ENCODE results near the gene ZMYM4. TPM values are rescaled to one million over a fixed set of nuclear protein-coding genes. Genes with fewer than 3 reads are reported as not detected.

The ZMYM4 gene
- total RNA-seq, 2 experiments from 2014 or later, result 21.1 to 54.3 TPM

DNA sequence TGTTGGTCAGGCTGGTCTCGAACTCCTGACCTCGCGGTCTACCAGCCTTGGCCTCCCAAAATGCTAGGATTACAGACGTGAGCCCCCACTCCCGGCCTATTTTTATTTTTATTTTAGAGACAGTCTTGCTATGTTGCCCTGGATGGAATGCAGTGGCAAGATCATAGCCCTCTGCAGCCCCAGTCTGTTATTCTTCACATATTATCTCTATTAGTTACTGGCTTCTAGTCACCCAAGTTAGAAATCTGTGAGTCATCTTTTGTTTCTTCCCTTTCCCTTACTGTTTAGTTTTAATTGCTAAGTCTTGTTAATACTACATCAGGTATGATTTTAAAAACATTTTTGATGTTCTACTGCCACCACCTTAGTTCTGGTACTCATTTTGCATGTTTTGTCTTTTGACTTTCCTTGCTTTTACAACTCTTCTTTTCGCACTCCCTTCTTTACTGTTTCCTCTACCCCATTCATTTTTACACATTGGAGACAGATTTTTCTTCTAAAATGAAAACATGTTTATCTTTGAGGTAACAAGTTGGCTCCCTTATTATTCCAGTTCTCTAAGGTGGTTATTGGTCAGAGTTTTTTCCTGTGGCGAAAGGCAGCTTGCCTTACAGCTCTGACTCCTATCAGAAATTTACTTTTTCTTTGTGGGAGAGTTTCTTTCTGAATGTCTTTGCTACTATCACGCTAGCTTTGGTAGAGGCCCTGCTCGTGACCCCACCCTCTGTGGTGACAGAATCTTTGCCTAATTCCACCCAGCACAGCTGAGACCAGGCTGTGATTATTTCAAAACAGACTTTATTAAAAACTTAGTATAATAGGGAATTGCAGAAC is 19.5 kb downstream of the ZMYM4 start:
- no peaks in the 10 kb centered on the region for H3K9me2 ChIP-seq (ENCODE audit: insufficient read depth, low read length)
- BruUV-seq (replicated peaks), result no TSS peak
- CTCF ChIA-PET (ENCODE audit: unreplicated experiment), result no interaction called here
- no peaks in the 10 kb centered on the region for H4K20me1 ChIP-seq (ENCODE audit: insufficient read depth, low read length)
- peaks cover 10% of the 10 kb centered on the region for H3K9me3 ChIP-seq (ENCODE audit: low read length)
- no peak overlapping the region for H3K4me2 ChIP-seq (ENCODE audit: low read length)
- H2AFZ ChIP-seq (ENCODE audit: low read length), result no peak overlapping the region
- no peak overlapping the region for H3K27ac ChIP-seq (ENCODE audit: low read depth, low read length, poor library complexity, severe bottlenecking)
- intact Hi-C loops (cut with micrococcal nuclease; ENCODE audit: unreplicated experiment), result no loop called here
- H3K4me3 ChIP-seq (ENCODE audit: low read depth, low read length, poor library complexity, severe bottlenecking), result no peak overlapping the region
- TF ChIP-seq, protein P1, sequence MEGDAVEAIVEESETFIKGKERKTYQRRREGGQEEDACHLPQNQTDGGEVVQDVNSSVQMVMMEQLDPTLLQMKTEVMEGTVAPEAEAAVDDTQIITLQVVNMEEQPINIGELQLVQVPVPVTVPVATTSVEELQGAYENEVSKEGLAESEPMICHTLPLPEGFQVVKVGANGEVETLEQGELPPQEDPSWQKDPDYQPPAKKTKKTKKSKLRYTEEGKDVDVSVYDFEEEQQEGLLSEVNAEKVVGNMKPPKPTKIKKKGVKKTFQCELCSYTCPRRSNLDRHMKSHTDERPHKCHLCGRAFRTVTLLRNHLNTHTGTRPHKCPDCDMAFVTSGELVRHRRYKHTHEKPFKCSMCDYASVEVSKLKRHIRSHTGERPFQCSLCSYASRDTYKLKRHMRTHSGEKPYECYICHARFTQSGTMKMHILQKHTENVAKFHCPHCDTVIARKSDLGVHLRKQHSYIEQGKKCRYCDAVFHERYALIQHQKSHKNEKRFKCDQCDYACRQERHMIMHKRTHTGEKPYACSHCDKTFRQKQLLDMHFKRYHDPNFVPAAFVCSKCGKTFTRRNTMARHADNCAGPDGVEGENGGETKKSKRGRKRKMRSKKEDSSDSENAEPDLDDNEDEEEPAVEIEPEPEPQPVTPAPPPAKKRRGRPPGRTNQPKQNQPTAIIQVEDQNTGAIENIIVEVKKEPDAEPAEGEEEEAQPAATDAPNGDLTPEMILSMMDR (conservative IDR thresholded peaks at IDR 0.05; ENCODE audit: low read length), result no peak
- TF ChIP-seq EZH2phosphoT487 (IDR thresholded peaks at IDR 0.05; ENCODE audit: borderline replicate concordance, low read depth, low read length), result no peak
- H3K79me2 ChIP-seq (ENCODE audit: insufficient read depth, low read depth, low read length), result peaks cover 10% of the 10 kb centered on the region; the same call in 1 of the 2 replicates
- no peaks in the 10 kb centered on the region for H3K4me1 ChIP-seq (ENCODE audit: insufficient read depth, low read length, poor library complexity, severe bottlenecking)
- DNase-seq (ENCODE audit: low spot score), result no peak
- peaks cover 36% of the 10 kb centered on the region for H3K36me3 ChIP-seq (ENCODE audit: insufficient read depth, low read length)
- POLR2A ChIA-PET, result no interaction called here

DNA sequence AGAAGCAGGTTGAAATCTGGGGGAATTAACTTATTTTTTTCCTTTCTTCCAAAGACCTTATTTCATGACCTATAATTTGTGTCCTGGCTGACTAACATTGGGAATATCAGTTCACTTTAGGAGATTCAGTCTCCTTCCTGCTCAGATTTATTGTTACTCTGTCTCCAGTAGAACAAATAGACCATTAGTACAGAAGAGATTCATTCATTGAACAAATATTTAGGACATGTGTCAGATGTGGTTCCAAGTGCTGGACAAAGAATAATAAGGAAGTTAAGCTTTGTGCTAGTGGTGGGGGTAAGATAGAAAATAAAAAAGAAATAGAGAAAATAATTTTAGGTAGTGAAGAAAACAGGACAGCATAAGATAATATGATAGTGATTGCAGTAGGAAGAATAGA is 20.3 kb downstream of the ZMYM4 start:
- H3K79me2 ChIP-seq (ENCODE audit: insufficient read depth, low read depth, low read length), result peaks cover 10% of the 10 kb centered on the region; the same call in 1 of the 2 replicates
- TF ChIP-seq EZH2phosphoT487 (IDR thresholded peaks at IDR 0.05; ENCODE audit: borderline replicate concordance, low read depth, low read length), result no peak
- TF ChIP-seq, protein P1 (conservative IDR thresholded peaks at IDR 0.05; ENCODE audit: low read length), result no peak
- no peak overlapping the region for H3K27ac ChIP-seq (ENCODE audit: low read depth, low read length, poor library complexity, severe bottlenecking)
- no peak overlapping the region for H3K4me2 ChIP-seq (ENCODE audit: low read length)
- no peaks in the 10 kb centered on the region for H3K4me1 ChIP-seq (ENCODE audit: insufficient read depth, low read length, poor library complexity, severe bottlenecking)
- POLR2A ChIA-PET, result interaction anchor here (0.6 kb wide), 1 partner anchor 90 kb away, joined by 5 read pairs; no protein-coding TSS in a partner anchor
- H3K9me2 ChIP-seq (ENCODE audit: insufficient read depth, low read length), result no peaks in the 10 kb centered on the region
- H2AFZ ChIP-seq (ENCODE audit: low read length), result no peak overlapping the region
- peaks cover 10% of the 10 kb centered on the region for H3K9me3 ChIP-seq (ENCODE audit: low read length)
- intact Hi-C loops (cut with micrococcal nuclease; ENCODE audit: unreplicated experiment), result no loop called here
- BruUV-seq (replicated peaks), result no TSS peak
- no peaks in the 10 kb centered on the region for H4K20me1 ChIP-seq (ENCODE audit: insufficient read depth, low read length)
- no peak for DNase-seq (ENCODE audit: low spot score)
- peaks cover 39% of the 10 kb centered on the region for H3K36me3 ChIP-seq (ENCODE audit: insufficient read depth, low read length)
- CTCF ChIA-PET (ENCODE audit: unreplicated experiment), result no interaction called here
- no peak overlapping the region for H3K4me3 ChIP-seq (ENCODE audit: low read depth, low read length, poor library complexity, severe bottlenecking)

DNA sequence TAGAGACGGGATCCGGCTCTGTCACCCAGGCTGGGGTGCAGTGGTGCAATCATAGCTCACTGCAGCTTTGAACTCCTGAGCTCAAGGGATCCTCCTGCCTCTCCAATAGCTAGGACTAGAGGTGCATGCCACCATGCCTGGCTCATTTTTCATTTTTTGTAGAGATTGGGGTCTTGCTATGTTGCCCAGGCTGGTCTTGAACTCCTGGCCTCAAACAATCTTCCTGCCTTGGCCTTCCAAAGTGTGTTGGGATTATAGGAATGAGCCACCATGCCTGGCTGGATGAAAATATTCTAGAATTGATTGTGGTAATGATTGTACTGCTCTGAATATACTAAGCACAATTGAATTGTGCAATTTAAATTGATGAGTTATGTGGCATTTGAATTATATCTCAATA is 21.9 kb downstream of the ZMYM4 start:
- no peaks in the 10 kb centered on the region for H3K4me1 ChIP-seq (ENCODE audit: insufficient read depth, low read length, poor library complexity, severe bottlenecking)
- TF ChIP-seq EZH2phosphoT487 (IDR thresholded peaks at IDR 0.05; ENCODE audit: borderline replicate concordance, low read depth, low read length), result no peak
- TF ChIP-seq, protein P1 (conservative IDR thresholded peaks at IDR 0.05; ENCODE audit: low read length), result no peak
- no peak overlapping the region for H3K27ac ChIP-seq (ENCODE audit: low read depth, low read length, poor library complexity, severe bottlenecking)
- peaks cover 25% of the 10 kb centered on the region for H3K36me3 ChIP-seq (ENCODE audit: insufficient read depth, low read length)
- H3K9me3 ChIP-seq (ENCODE audit: low read length), result no peaks in the 10 kb centered on the region
- POLR2A ChIA-PET, result interaction anchor here (0.6 kb wide), 1 partner anchor 59 kb away, joined by 5 read pairs; no protein-coding TSS in a partner anchor
- intact Hi-C loops (cut with micrococcal nuclease; ENCODE audit: unreplicated experiment), result no loop called here
- H4K20me1 ChIP-seq (ENCODE audit: insufficient read depth, low read length), result no peaks in the 10 kb centered on the region
- no peak overlapping the region for H3K4me3 ChIP-seq (ENCODE audit: low read depth, low read length, poor library complexity, severe bottlenecking)
- DNase-seq (ENCODE audit: low spot score), result no peak
- H3K79me2 ChIP-seq (ENCODE audit: insufficient read depth, low read depth, low read length), result peaks cover 1% of the 10 kb centered on the region; the same call in 1 of the 2 replicates
- H3K9me2 ChIP-seq (ENCODE audit: insufficient read depth, low read length), result no peaks in the 10 kb centered on the region
- BruUV-seq (replicated peaks), result no TSS peak
- no peak overlapping the region for H2AFZ ChIP-seq (ENCODE audit: low read length)
- CTCF ChIA-PET (ENCODE audit: unreplicated experiment), result interaction anchor here (0.6 kb wide), 1 partner anchor 216 kb away, joined by 3 read pairs; no protein-coding TSS in a partner anchor
- no peak overlapping the region for H3K4me2 ChIP-seq (ENCODE audit: low read length)

Measured in OCI-LY7 (cell line).